ENCODE results near the gene CDKN2B-AS1.
A peak's percentile ranks its signal among the peaks of the same experiment; 100 is the strongest.

GRCh38 chr9:21968331-21969010 lies 26.1 kb upstream of the CDKN2B-AS1 start:
- no peak for TF ChIP-seq CTCF (conservative IDR thresholded peaks at IDR 0.05; ENCODE audit: low read depth in 2 of 2)
- TF ChIP-seq EZH2 (IDR thresholded peaks at IDR 0.05; ENCODE audit: low read depth, unreplicated experiment): peak; percentile 82
- no peak for TF ChIP-seq REST (IDR thresholded peaks at IDR 0.05; ENCODE audit: unreplicated experiment)
- peak; percentile 96 for TF ChIP-seq EZH2phosphoT487 (IDR thresholded peaks at IDR 0.05; ENCODE audit: unreplicated experiment)
- TF ChIP-seq CREB1 (CRISPR knock-in tag; IDR thresholded peaks at IDR 0.05; ENCODE audit: low read depth): no peak
- no peak for TF ChIP-seq JUNB (IDR thresholded peaks at IDR 0.05; ENCODE audit: unreplicated experiment)

Measured in GM23338 (cell line).